Suprapubic skin (tissue), 4 donors: Measurements from ENCODE around the gene TMEM235. TPM values are rescaled to one million over a fixed set of nuclear protein-coding genes. Genes with fewer than 3 reads are reported as not detected.
A peak's percentile ranks its signal among the peaks of the same experiment; 100 is the strongest.

ENCODE experiments used
- DNase-seq, 2 donors: peaks; one replicate each; pipeline ENCODE4 v3.0.0-alpha.2; 2019; ENCODE audit warnings: low spot score in 2 of 2
- H3K27ac ChIP-seq: fragments of 200-600 bp; sonication (generic); one replicate; pipeline ENCODE4 v1.5.1; 2019
- H3K27me3 ChIP-seq: fragments of 200-600 bp; sonication (generic); one replicate; pipeline ENCODE4 v1.5.1; 2019
- H3K36me3 ChIP-seq: fragments of 200-600 bp; sonication (generic); one replicate; pipeline ENCODE4 v1.5.1; 2019
- H3K4me1 ChIP-seq: fragments of 200-600 bp; sonication (generic); one replicate; pipeline ENCODE4 v1.5.1; 2019
- H3K4me3 ChIP-seq: fragments of 200-600 bp; sonication (generic); one replicate; pipeline ENCODE4 v1.5.1; 2019; ENCODE audit warnings: mild to moderate bottlenecking
- H3K9me3 ChIP-seq: fragments of 200-600 bp; sonication (generic); one replicate; pipeline ENCODE4 v1.5.1; 2019
- EP300 ChIP-seq: sonication (generic); formaldehyde crosslinking; IDR thresholded peaks from one replicate; pipeline ENCODE4 v1.6.1; 2017; ENCODE audit warnings: antibody characterized with exemption
- POLR2A ChIP-seq, 2 donors: fragments of 450-650 bp; IDR thresholded peaks; one replicate each; pipeline ENCODE4 v1.6.1; 2017; ENCODE audit warnings: antibody characterized with exemption in 2 of 2, mild to moderate bottlenecking in 2 of 2, moderate library complexity in 2 of 2
- POLR2AphosphoS5 ChIP-seq, 3 donors: sonication (generic); formaldehyde crosslinking; IDR thresholded peaks; one replicate each; pipeline ENCODE4 v1.6.1; 2017; ENCODE audit warnings: antibody characterized with exemption in 3 of 3
- WGBS: methylation state at CpG from one replicate; pipeline ENCODE4 v1.1.5; 2018; 5-methylcytosine and 5-hydroxymethylcytosine counted together
- total RNA-seq, 4 donors: library from RNA; depleted of rRNA; stranded (reverse); fragments of >200 nt; gene quantifications; one replicate each; pipeline ENCODE4 v1.1.0, GENCODE V29; 2016
- TF ChIP-seq, protein P1 (sequence below), 2 donors: fragments of 200-600 bp in 1 of 2; fragments of 450-650 bp in 1 of 2; sonication (generic) in 1 of 2; IDR thresholded peaks; one replicate each; pipeline ENCODE4 v1.5.1; 2016 to 2019; ENCODE audit warnings: antibody characterized with exemption in 2 of 2, mild to moderate bottlenecking in 1 of 2, moderate library complexity in 1 of 2

The TMEM235 gene
- total RNA-seq, 4 donors from 2014 or later: not detected

DNA sequence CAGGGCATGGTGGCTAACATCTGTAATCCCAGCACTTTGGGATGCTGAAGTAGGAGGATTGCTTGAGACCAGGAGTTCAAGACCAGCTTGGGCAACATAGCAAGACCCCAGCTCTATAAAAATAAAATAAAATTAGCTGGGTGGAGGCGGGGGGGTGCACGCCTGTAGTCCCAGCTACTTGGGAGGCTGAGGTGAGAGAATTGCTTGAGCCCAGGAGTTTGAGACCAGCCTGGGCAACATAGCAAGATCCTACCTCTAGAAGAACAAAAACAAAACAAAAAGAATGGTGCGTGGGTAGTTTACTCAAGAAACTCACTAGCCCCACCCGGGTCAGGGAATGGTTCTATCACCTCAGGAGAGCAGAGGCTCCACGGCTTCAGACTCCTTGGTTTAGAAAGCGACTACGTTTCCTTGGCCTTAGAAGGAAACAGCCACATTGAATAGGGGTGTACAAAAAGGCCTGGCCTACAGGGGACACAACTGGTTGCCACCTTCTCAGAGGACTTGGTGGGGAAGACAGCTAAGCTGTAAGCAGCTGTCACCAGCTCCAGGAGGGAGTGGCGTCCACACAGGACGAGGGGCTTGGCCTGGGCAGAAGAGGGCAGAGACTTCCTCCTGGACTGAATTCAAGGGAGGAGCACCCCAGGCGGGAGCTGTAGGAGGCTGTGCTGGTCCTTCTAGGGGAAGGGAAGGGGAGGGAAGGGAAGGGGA, 45.3 kb upstream of the TMEM235 start:
- Histone ChIP-seq H3K4me1 (peaks cover 21% of the 10 kb centered on the region), H3K9me3 (no peaks in the 10 kb centered on the region), H3K36me3 (peaks cover 6% of the 10 kb centered on the region), H3K27me3 (no peaks in the 10 kb centered on the region), H3K27ac (no peak overlapping the region), H3K4me3 (peak overlapping the region; percentile 52)
- no peak for DNase-seq
- no peak for TF ChIP-seq POLR2AphosphoS5 (IDR thresholded peaks at IDR 0.05)
- no peak for TF ChIP-seq EP300
- no peak for TF ChIP-seq POLR2A (IDR thresholded peaks at IDR 0.05)
- TF ChIP-seq, protein P1, sequence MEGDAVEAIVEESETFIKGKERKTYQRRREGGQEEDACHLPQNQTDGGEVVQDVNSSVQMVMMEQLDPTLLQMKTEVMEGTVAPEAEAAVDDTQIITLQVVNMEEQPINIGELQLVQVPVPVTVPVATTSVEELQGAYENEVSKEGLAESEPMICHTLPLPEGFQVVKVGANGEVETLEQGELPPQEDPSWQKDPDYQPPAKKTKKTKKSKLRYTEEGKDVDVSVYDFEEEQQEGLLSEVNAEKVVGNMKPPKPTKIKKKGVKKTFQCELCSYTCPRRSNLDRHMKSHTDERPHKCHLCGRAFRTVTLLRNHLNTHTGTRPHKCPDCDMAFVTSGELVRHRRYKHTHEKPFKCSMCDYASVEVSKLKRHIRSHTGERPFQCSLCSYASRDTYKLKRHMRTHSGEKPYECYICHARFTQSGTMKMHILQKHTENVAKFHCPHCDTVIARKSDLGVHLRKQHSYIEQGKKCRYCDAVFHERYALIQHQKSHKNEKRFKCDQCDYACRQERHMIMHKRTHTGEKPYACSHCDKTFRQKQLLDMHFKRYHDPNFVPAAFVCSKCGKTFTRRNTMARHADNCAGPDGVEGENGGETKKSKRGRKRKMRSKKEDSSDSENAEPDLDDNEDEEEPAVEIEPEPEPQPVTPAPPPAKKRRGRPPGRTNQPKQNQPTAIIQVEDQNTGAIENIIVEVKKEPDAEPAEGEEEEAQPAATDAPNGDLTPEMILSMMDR (IDR thresholded peaks at IDR 0.05): no peak
- WGBS: 38% methylated on average over 10 of the region's 10 CpGs

- 4% methylated on average over 34 of the region's 57 CpGs for WGBS
These were observed 44.5 kb upstream of the TMEM235 start, which contains the start of the genes AFMID and TK1 for GRCh38 chr17:78186692-78187595. Gene AFMID, plus strand, starts transcription at chr17:78187362. Its CDS starts 9 bp downstream, at chr17:78187371. Gene TK1, minus strand, starts transcription at chr17:78187052. Its CDS starts 58 bp downstream, at chr17:78186994.

GRCh38 chr17:78196716-78197115, 34.7 kb upstream of the TMEM235 start:
- WGBS: 84% methylated on average over 5 of the region's 5 CpGs
- Histone ChIP-seq H3K9me3 (no peaks in the 10 kb centered on the region), H3K4me3 (no peak overlapping the region), H3K27me3 (no peaks in the 10 kb centered on the region), H3K4me1 (peaks cover 31% of the 10 kb centered on the region), H3K27ac (peak overlapping the region; percentile 88), H3K36me3 (peaks cover 22% of the 10 kb centered on the region)
- TF ChIP-seq POLR2AphosphoS5 (IDR thresholded peaks at IDR 0.05) (no peak), POLR2A (IDR thresholded peaks at IDR 0.05) (no peak), EP300 (no peak)
- TF ChIP-seq, protein P1 (IDR thresholded peaks at IDR 0.05): no peak
- no peak for DNase-seq

More at GRCh38 chr17:78186692-78187595, 44.5 kb upstream of the TMEM235 start, which contains the start of the genes AFMID and TK1:
- Histone ChIP-seq H3K27me3 (no peaks in the 10 kb centered on the region), H3K4me1 (peaks cover 21% of the 10 kb centered on the region), H3K4me3 (peak within 1 kb of the TSS; percentile 52), H3K36me3 (peaks cover 14% of the 10 kb centered on the region), H3K9me3 (no peaks in the 10 kb centered on the region), H3K27ac (peak within 1 kb of the TSS; percentile 70)
- no peak for TF ChIP-seq EP300
- TF ChIP-seq POLR2A (IDR thresholded peaks at IDR 0.05): peak in 1 of 2 donors; percentile 16
- TF ChIP-seq, protein P1 (IDR thresholded peaks at IDR 0.05): peak; percentile 76 to 78
- peak in 2 of 3 donors; percentile 65 to 66 for TF ChIP-seq POLR2AphosphoS5 (IDR thresholded peaks at IDR 0.05)
- peak; percentile 97 to 98 for DNase-seq

- no peaks in the 10 kb centered on the region for H3K27me3 ChIP-seq
- peak overlapping the region; percentile 88 for H3K27ac ChIP-seq
These were observed 34.1 kb upstream of the TMEM235 start for GRCh38 chr17:78197147-78197832.

More at GRCh38 chr17:78197147-78197832, 34.1 kb upstream of the TMEM235 start:
- Histone ChIP-seq H3K4me1 (peaks cover 31% of the 10 kb centered on the region), H3K36me3 (peaks cover 19% of the 10 kb centered on the region), H3K9me3 (no peaks in the 10 kb centered on the region), H3K4me3 (no peak overlapping the region)
- 59% methylated on average over 9 of the region's 9 CpGs for WGBS
- no peak for DNase-seq
- TF ChIP-seq POLR2A (IDR thresholded peaks at IDR 0.05) (no peak), EP300 (no peak)
- TF ChIP-seq, protein P1 (IDR thresholded peaks at IDR 0.05): no peak
